Progenitor cell of endocrine pancreas (in vitro differentiated cells): ENCODE data around the gene GAST. TPM values are rescaled to one million over a fixed set of nuclear protein-coding genes. Genes with fewer than 3 reads are reported as not detected.

Experiments used
- DNase-seq: peaks from one replicate; pipeline ENCODE4 v3.0.0; 2021; ENCODE audit warnings: low spot score; ENCODE audit not compliant: unreplicated experiment
- H3K27ac Mint-ChIP-seq: 2 replicates; pipeline ENCODE4 v1.8.0; 2021; ENCODE audit warnings: mild to moderate bottlenecking, moderate library complexity, mixed read lengths
- H3K27me3 Mint-ChIP-seq: 2 replicates; pipeline ENCODE4 v1.8.0; 2021; ENCODE audit warnings: mixed read lengths
- H3K36me3 Mint-ChIP-seq: 2 replicates; pipeline ENCODE4 v1.8.0; 2022; ENCODE audit warnings: mixed read lengths; ENCODE audit not compliant: insufficient read depth
- H3K4me1 Mint-ChIP-seq: 2 replicates; pipeline ENCODE4 v1.8.0; 2021; ENCODE audit warnings: low read depth, mixed read lengths
- H3K4me3 Mint-ChIP-seq: 2 replicates; pipeline ENCODE4 v1.8.0; 2021; ENCODE audit warnings: low read depth, mild to moderate bottlenecking, moderate library complexity, mixed read lengths
- H3K9me3 Mint-ChIP-seq: 2 replicates; pipeline ENCODE4 v1.8.0; 2021; ENCODE audit warnings: low read depth, mixed read lengths
- CTCF ChIP-seq: fragments of 200-600 bp; sonication (generic); IDR thresholded peaks from one replicate; pipeline ENCODE4 v1.5.0; 2021; ENCODE audit warnings: antibody characterized with exemption, mild to moderate bottlenecking; ENCODE audit not compliant: unreplicated experiment
- long read RNA-seq: library from polyadenylated mRNA; unstranded; transcript quantifications from one replicate; pipeline ENCODE4 v2.0.0, GENCODE V29; 2020
- total RNA-seq: library from RNA; stranded (reverse); gene quantifications from 2 replicates; pipeline ENCODE4 v1.2.1, GENCODE V29; 2021

GAST gene
- total RNA-seq, result 28.1 and 32.0 TPM in 2 replicates
- long read RNA-seq, partial matches to known transcripts, result 0 of 4 reads
- long read RNA-seq, other reads (novel, unspliced or antisense), result 0 of 4 reads

DNA sequence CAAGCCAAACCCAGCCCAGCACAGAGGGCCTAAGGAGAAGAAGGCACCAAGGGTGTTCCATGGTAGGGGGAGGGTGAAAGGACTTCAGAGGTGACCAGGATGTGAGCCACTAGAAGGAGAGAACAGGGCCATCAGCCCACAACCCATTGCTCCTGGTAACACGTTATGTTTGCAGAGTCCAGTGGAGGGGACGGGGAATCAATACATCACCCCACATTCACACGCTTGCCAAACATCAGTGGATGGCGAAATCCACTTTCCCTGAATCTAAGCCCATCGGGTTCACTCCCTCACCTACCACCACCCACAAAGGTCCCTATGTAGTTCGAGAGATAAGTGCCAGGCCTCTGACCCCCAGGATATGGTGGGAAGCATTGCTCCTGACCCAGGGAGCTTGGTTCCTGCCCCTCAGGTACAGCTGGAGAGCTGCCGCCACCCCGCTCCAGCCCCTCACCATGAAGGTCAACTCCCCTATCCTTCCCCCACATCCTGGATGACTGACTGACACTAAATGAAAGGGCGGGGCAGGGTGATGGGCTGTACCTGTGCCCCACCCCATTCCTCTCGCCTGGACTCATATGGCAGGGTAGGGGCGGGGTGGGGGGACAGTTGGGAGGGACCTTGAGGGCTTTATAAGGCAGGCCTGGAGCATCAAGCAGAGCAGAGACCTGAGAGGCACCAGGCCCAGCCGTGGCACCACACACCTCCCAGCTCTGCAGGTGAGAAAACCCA is at the start of gene GAST:
Gene GAST (plus strand): TSS at position 663 of the 732 bp plus-strand sequence. CDS start 3,106 bp downstream, outside the sequence.
- Mint-ChIP-seq H3K36me3 (no peaks in the 10 kb centered on the region), H3K4me3 (no peak within 1 kb of the TSS), H3K4me1 (peaks cover 5% of the 10 kb centered on the region), H3K27me3 (peaks cover 5% of the 10 kb centered on the region), H3K9me3 (no peaks in the 10 kb centered on the region), H3K27ac (no peak within 1 kb of the TSS)
- TF ChIP-seq CTCF, result no peak
- DNase-seq, result no peak

DNA sequence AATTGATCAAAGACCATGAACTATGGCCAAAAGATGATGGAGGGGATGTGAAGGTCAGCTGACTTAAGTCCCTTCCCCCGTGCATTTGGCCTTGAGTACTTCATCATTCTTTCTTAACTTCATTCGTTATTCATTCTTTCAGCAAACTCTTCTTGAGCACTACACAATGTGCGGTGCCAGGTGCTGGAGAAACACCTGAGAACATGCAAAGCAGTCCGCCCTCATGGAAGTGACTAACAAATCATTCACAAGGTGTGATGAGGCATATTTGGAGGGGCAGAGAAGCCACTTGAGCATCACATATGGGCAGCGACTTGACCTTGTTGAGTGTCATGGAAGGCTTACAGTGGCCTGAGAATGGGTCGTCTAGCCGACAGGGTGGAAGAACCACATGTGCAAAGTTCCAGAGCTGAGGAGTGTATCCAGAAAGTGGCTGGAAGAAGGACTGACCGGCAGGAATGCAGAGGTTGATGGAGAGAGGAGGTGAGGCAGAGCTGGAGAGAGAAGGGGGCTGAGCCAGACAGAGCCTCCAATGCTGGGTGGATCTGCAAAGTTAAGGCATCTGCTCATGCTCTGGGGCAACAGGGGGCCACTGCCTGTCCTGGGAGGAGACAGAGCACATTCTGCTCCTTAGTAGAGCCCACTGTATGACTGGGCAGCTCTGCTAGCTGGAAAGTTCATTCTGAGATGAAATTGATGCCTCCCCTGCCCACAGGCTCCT is 48.5 kb upstream of the GAST start:
- peaks cover 8% of the 10 kb centered on the region for H3K27me3 Mint-ChIP-seq
- TF ChIP-seq CTCF, result no peak
- DNase-seq, result no peak
- H3K9me3 Mint-ChIP-seq, result no peaks in the 10 kb centered on the region
- no peak overlapping the region for H3K27ac Mint-ChIP-seq
- no peaks in the 10 kb centered on the region for H3K36me3 Mint-ChIP-seq
- no peak overlapping the region for H3K4me3 Mint-ChIP-seq
- H3K4me1 Mint-ChIP-seq, result peaks cover 16% of the 10 kb centered on the region

GRCh38 chr17:41664172-41664457 is 48.0 kb upstream of the GAST start:
- Mint-ChIP-seq H3K27ac (no peak overlapping the region), H3K36me3 (no peaks in the 10 kb centered on the region), H3K4me3 (no peak overlapping the region), H3K9me3 (no peaks in the 10 kb centered on the region), H3K27me3 (peaks cover 8% of the 10 kb centered on the region), H3K4me1 (peaks cover 16% of the 10 kb centered on the region)
- no peak for TF ChIP-seq CTCF
- DNase-seq, result no peak

DNA sequence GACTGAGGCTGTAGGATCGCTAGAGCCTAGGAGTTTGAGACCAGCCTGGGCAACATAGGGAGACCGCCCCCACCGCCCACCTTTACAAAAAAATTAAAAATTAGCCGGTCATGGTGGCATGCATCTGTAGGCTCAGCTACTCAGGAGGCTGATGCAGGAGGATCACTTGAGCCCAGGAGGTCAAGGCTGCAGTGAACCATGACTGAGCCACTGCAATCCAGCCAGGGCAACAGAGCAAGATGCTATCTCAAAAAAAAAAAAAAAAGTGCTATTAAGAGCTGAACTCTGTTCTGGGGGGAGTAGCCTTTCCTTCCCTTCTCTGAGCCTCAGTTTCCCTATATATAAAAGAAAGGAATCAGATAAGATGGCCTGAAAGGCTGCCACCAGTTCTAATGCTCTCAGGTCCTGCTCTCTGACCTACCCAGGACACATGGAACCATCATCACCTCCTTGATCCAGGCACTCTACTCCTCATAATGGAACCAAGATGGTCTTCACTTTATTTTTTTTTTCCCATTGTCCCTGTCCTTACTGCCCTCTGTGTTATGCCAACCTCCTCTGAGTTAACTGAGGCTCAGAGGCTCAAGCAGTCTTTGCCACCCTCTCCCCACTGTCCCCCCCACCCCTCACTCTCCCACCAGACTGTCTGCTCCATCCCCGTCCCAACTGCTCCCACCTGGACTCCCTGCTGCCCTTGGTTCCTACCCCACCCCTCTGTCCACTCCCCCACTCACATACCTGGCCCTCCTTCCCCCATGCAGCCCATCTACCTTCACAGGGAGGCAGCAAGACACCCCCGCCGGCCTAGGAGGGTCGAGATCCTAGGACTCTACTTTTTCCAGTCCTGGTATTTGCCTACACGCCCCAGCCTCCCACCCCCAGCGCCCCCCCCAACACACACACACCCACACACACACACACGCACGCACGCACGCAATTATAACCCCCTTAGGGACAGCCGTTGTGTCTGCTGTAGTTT is 47.3 kb upstream of the GAST start:
- Mint-ChIP-seq H3K9me3 (no peaks in the 10 kb centered on the region), H3K4me1 (peaks cover 16% of the 10 kb centered on the region), H3K27ac (no peak overlapping the region), H3K4me3 (no peak overlapping the region), H3K36me3 (no peaks in the 10 kb centered on the region), H3K27me3 (peaks cover 8% of the 10 kb centered on the region)
- no peak for TF ChIP-seq CTCF
- no peak for DNase-seq
